ENCODE measurements around the gene ZNF787.
"Not testable (repeated sequence)": the region's sequence is repeated elsewhere in the genome, so short reads cannot be mapped to it uniquely, and the experiment has no call there.

ZNF787 gene

GRCh38 chr19:56106993-56107392 is 14.1 kb downstream of the ZNF787 start:
- DNase-seq (ENCODE audit: low read depth in 1 of 2, low spot score in 1 of 2), result no peak

GRCh38 chr19:56106397-56106849 is 14.7 kb downstream of the ZNF787 start:
- DNase-seq (ENCODE audit: low read depth in 1 of 2, low spot score in 1 of 2), result no peak

- not testable (repeated sequence) for DNase-seq (ENCODE audit: low read depth in 1 of 2, low spot score in 1 of 2)
These were observed 15.2 kb downstream of the ZNF787 start for GRCh38 chr19:56105831-56106396.

GRCh38 chr19:56105090-56105701 is 15.9 kb downstream of the ZNF787 start:
- peak in 1 of 2 donors; percentile 38 for DNase-seq (ENCODE audit: low read depth in 1 of 2, low spot score in 1 of 2)

- no peak for DNase-seq (ENCODE audit: low read depth in 1 of 2, low spot score in 1 of 2)
These were observed 16.7 kb downstream of the ZNF787 start for GRCh38 chr19:56104423-56104822.

- no peak for DNase-seq (ENCODE audit: low read depth in 1 of 2, low spot score in 1 of 2)
These were observed 18.0 kb downstream of the ZNF787 start for GRCh38 chr19:56103027-56103614.

GRCh38 chr19:56101746-56102535 is 19.2 kb downstream of the ZNF787 start:
- no peak for DNase-seq (ENCODE audit: low read depth in 1 of 2, low spot score in 1 of 2)

GRCh38 chr19:56101095-56101494 is 20.0 kb downstream of the ZNF787 start:
- DNase-seq (ENCODE audit: low read depth in 1 of 2, low spot score in 1 of 2), result no peak

GRCh38 chr19:56099638-56100539 is 21.2 kb downstream of the ZNF787 start:
- no peak for DNase-seq (ENCODE audit: low read depth in 1 of 2, low spot score in 1 of 2)

- DNase-seq (ENCODE audit: low read depth in 1 of 2, low spot score in 1 of 2), result no peak
These were observed 22.1 kb downstream of the ZNF787 start for GRCh38 chr19:56098731-56099568.

- DNase-seq (ENCODE audit: low read depth in 1 of 2, low spot score in 1 of 2), result not testable (repeated sequence)
These were observed 22.9 kb downstream of the ZNF787 start for GRCh38 chr19:56098237-56098636.

GRCh38 chr19:56097776-56098175 is 23.3 kb downstream of the ZNF787 start:
- DNase-seq (ENCODE audit: low read depth in 1 of 2, low spot score in 1 of 2), result no peak

GRCh38 chr19:56097306-56097705 is 23.8 kb downstream of the ZNF787 start:
- no peak for DNase-seq (ENCODE audit: low read depth in 1 of 2, low spot score in 1 of 2)

- no peak for DNase-seq (ENCODE audit: low read depth in 1 of 2, low spot score in 1 of 2)
These were observed 24.4 kb downstream of the ZNF787 start for GRCh38 chr19:56096665-56097064.

GRCh38 chr19:56094449-56094848 is 26.6 kb downstream of the ZNF787 start:
- DNase-seq (ENCODE audit: low read depth in 1 of 2, low spot score in 1 of 2), result no peak

- DNase-seq (ENCODE audit: low read depth in 1 of 2, low spot score in 1 of 2), result no peak
These were observed 28.1 kb downstream of the ZNF787 start for GRCh38 chr19:56092685-56093631.

- no peak for DNase-seq (ENCODE audit: low read depth in 1 of 2, low spot score in 1 of 2)
These were observed 29.1 kb downstream of the ZNF787 start for GRCh38 chr19:56091751-56092546.

GRCh38 chr19:56091066-56091490 is 30.0 kb downstream of the ZNF787 start:
- no peak for DNase-seq (ENCODE audit: low read depth in 1 of 2, low spot score in 1 of 2)
